WERI-Rb-1 (cell line): Measurements from ENCODE around the gene ABHD12.
A peak's percentile ranks its signal among the peaks of the same experiment; 100 is the strongest.

ENCODE experiments used
- DNase-seq: peaks from one replicate; pipeline ENCODE4 v3.0.0-alpha.2; 2020
- H3K27ac ChIP-seq: fragments of 250-450 bp; sonication (Bioruptor Pico); 2 replicates; pipeline ENCODE4 v1.5.1; 2020; ENCODE audit warnings: mild to moderate bottlenecking, moderate library complexity
- H3K27me3 ChIP-seq: fragments of 250-450 bp; sonication (Bioruptor Pico); 2 replicates; pipeline ENCODE4 v1.5.1; 2021; ENCODE audit warnings: mild to moderate bottlenecking, low read depth, moderate library complexity; ENCODE audit not compliant: insufficient read depth, severe bottlenecking
- H3K36me3 ChIP-seq: fragments of 250-450 bp; sonication (Bioruptor Pico); 2 replicates; pipeline ENCODE4 v1.5.1; 2020; ENCODE audit warnings: mild to moderate bottlenecking, moderate library complexity
- H3K4me3 ChIP-seq: 2 replicates; pipeline ENCODE4 v1.5.1; 2011; ENCODE audit warnings: low read depth, mild to moderate bottlenecking, control low read depth, low read length
- H3K9me3 ChIP-seq: fragments of 250-450 bp; sonication (Bioruptor Pico); 2 replicates; pipeline ENCODE4 v1.5.1; 2021; ENCODE audit warnings: mild to moderate bottlenecking, moderate library complexity; ENCODE audit not compliant: severe bottlenecking
- TF ChIP-seq, protein P1 (sequence below): IDR thresholded peaks from 2 replicates; pipeline ENCODE4 v1.5.1; 2011; ENCODE audit warnings: low read depth, mild to moderate bottlenecking, control low read depth, inconsistent platforms, low read length

ABHD12 gene

DNA sequence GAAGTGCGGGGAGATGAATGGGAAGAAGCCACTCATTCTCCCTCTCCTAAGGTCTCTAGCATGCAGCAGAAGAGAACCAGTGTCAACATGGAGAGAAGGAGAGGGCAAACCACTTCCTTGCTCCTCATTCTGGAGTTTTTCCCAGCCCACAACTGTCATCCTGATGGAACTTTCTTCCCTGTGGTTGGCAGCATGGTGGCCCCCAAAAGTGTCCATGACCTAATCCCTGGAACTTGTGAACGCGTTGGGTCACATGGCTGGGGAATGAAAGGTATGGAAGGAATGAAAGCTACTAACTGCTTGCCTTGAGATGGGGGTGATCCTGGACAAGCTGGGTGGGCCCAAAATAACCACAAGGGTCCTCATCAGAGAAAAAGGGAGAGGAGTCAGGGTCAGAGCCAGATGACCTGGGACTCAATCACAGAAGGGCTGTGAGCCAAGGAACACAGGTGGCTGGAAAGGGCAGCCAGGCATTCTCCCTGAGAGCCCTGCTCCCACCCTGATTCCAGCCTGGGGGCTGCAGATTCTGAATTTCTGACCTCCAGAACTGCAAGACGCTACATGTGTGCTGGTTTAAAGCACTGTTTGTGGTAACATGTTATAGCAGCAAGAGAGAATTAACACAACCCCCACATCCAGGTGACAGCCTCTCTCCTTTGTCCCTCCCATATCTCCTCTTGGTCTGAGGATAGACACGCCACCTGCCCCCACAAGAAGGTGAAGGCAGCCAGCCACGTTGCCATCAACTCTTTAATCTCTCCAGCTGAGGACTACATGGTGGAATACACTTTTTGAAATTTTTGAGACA lies 79.5 kb downstream of the ABHD12 start:
- Histone ChIP-seq H3K4me3 (no peak overlapping the region), H3K9me3 (no peaks in the 10 kb centered on the region), H3K27me3 (no peaks in the 10 kb centered on the region), H3K36me3 (peaks cover 17% of the 10 kb centered on the region), H3K27ac (no peak overlapping the region)
- TF ChIP-seq, protein P1, sequence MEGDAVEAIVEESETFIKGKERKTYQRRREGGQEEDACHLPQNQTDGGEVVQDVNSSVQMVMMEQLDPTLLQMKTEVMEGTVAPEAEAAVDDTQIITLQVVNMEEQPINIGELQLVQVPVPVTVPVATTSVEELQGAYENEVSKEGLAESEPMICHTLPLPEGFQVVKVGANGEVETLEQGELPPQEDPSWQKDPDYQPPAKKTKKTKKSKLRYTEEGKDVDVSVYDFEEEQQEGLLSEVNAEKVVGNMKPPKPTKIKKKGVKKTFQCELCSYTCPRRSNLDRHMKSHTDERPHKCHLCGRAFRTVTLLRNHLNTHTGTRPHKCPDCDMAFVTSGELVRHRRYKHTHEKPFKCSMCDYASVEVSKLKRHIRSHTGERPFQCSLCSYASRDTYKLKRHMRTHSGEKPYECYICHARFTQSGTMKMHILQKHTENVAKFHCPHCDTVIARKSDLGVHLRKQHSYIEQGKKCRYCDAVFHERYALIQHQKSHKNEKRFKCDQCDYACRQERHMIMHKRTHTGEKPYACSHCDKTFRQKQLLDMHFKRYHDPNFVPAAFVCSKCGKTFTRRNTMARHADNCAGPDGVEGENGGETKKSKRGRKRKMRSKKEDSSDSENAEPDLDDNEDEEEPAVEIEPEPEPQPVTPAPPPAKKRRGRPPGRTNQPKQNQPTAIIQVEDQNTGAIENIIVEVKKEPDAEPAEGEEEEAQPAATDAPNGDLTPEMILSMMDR: no peak
- no peak for DNase-seq

GRCh38 chr20:25310268-25310920 lies 80.2 kb downstream of the ABHD12 start:
- Histone ChIP-seq H3K27me3 (no peaks in the 10 kb centered on the region), H3K36me3 (peaks cover 17% of the 10 kb centered on the region), H3K9me3 (no peaks in the 10 kb centered on the region), H3K27ac (no peak overlapping the region), H3K4me3 (no peak overlapping the region)
- DNase-seq: peak; percentile 49
- TF ChIP-seq, protein P1: peak; percentile 72

DNA sequence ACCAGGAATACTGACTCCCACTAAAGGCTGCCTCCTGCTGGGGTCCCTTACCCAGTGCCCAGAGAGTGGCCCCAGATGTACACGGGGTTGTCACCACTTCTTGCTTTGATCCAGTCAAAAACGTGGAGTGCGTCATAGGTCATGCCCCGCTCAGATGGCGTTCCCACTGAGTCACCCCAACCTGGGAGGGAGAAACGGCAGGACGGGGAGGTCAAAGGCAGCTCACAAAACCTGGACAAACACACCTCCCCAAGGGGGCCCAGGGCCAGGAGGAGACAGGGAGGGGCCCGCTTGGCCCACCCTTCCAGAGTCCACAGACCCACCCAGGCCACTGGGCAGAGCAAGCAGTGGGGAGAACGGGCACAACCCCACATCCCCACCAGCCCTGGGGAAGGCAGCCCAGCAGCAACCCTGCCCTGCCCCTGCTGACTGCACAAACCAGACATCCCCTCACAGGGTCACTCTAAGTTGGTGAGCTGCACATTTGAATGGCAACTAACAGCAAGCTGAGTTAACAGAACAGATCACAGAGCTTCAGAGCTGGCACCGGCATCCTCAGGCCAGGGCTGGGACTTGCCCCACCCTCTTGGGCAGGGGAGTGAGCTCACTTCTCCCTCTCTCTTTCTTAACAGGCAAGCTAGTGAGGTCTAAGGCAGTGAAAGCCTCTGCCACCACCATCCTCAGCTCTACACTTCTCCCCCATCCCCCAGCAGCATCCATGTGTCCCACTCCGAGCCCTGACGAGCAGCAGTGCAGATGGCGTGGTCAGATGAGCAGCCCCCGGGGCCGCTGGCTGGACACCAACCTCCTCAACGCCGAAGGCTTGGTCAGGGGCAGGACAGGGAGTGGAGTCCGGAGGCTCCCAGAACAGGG lies 81.0 kb downstream of the ABHD12 start:
- no peaks in the 10 kb centered on the region for H3K9me3 ChIP-seq
- H3K27ac ChIP-seq: no peak overlapping the region
- TF ChIP-seq, protein P1: no peak
- no peak for DNase-seq
- H3K36me3 ChIP-seq: peaks cover 17% of the 10 kb centered on the region
- H3K27me3 ChIP-seq: no peaks in the 10 kb centered on the region
- H3K4me3 ChIP-seq: no peak overlapping the region

- Histone ChIP-seq H3K36me3 (peaks cover 13% of the 10 kb centered on the region), H3K9me3 (no peaks in the 10 kb centered on the region), H3K27me3 (no peaks in the 10 kb centered on the region), H3K27ac (no peak overlapping the region), H3K4me3 (no peak overlapping the region)
- TF ChIP-seq, protein P1: no peak
- DNase-seq: no peak
Measured at GRCh38 chr20:25308671-25309394, 81.8 kb downstream of the ABHD12 start.

DNA sequence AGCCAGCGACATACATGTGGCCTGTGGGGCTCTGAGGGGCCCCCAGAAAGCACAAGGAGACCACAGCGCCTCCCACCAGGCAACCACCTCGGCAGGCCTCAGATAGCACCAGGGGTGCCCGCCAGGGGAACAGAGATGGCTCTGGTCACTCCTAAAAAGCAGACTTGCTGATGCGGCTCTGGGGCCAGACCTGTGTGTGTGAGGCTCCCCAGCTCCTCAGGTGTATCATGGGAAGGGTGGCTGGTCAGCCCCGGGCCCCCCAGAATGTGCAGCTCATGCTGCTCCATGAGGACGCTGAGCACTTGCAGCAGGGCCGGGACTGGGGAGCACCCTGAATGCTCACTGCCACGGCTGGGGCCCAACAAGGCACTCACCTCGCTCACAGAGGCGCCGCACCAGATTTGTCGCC lies 82.5 kb downstream of the ABHD12 start:
- Histone ChIP-seq H3K9me3 (no peaks in the 10 kb centered on the region), H3K27me3 (no peaks in the 10 kb centered on the region), H3K27ac (no peak overlapping the region), H3K36me3 (peaks cover 16% of the 10 kb centered on the region), H3K4me3 (no peak overlapping the region)
- DNase-seq: no peak
- TF ChIP-seq, protein P1: no peak
